ENCODE measurements around the gene EFCAB12. TPM values are rescaled to one million over a fixed set of nuclear protein-coding genes. Genes with fewer than 3 reads are reported as not detected.
A peak's percentile ranks its signal among the peaks of the same experiment; 100 is the strongest.

Gene EFCAB12
- total and polyA plus RNA-seq, 2 of the 13 experiments (the other 11 are each of a cell fraction or from before 2014, with no cell fraction given), result 0.31 to 2.4 TPM

GRCh38 chr3:129399145-129399894 is 29.1 kb downstream of the EFCAB12 start (continued):
- TF ChIP-seq CENPBD1 (CRISPR knock-in tag; IDR thresholded peaks at IDR 0.05; ENCODE audit: borderline replicate concordance, low read depth) (no peak), ISL2 (CRISPR knock-in tag; IDR thresholded peaks at IDR 0.05) (peak; percentile 54; the same call in 1 of the 2 replicates), STAT5B (CRISPR knock-in tag; IDR thresholded peaks at IDR 0.05) (no peak), ZNF687 (CRISPR knock-in tag; IDR thresholded peaks at IDR 0.05) (peak; percentile 54), ZNF431 (CRISPR knock-in tag; IDR thresholded peaks at IDR 0.05; ENCODE audit: borderline replicate concordance, low read depth) (no peak), MYPOP (CRISPR knock-in tag; IDR thresholded peaks at IDR 0.05) (peak; percentile 31; the same call in 1 of the 2 replicates), ZNF367 (CRISPR knock-in tag; IDR thresholded peaks at IDR 0.05; ENCODE audit: borderline replicate concordance) (no peak), ZNF34 (CRISPR knock-in tag; IDR thresholded peaks at IDR 0.05; ENCODE audit: borderline replicate concordance) (no peak), ATRX (CRISPR knock-in tag; IDR thresholded peaks at IDR 0.05; ENCODE audit: borderline replicate concordance) (no peak), ATF4 (CRISPR knock-in tag; IDR thresholded peaks at IDR 0.05) (no peak), ZNF772 (CRISPR knock-in tag; IDR thresholded peaks at IDR 0.05) (peak; percentile 79; the same call in 1 of the 2 replicates), ZHX2 (IDR thresholded peaks at IDR 0.05; ENCODE audit: low read depth) (0 out of 2 replicates have a peak, but pooled peaks have one; percentile 27), ZHX2 (CRISPR knock-in tag; IDR thresholded peaks at IDR 0.05; ENCODE audit: borderline replicate concordance) (peak; percentile 51; the same call in 1 of the 2 replicates)

All from HepG2 (cell line).